DOHH2 (cell line): ENCODE data around the gene ITGBL1.

ENCODE experiments used
- H3F3A ChIP-seq: fragments of 200-600 bp; sonication (generic), shearing (Covaris generic); 2 replicates; pipeline ENCODE4 v1.6.0; 2016; ENCODE audit warnings: antibody characterized with exemption, mild to moderate bottlenecking; ENCODE audit not compliant: control insufficient read depth, insufficient read depth
- H3K27ac ChIP-seq: fragments of 200-600 bp; sonication (generic); 2 replicates; pipeline ENCODE4 v1.5.1; 2014; ENCODE audit warnings: low read depth, mild to moderate bottlenecking, low read length, moderate library complexity
- H3K27me3 ChIP-seq: fragments of 200-600 bp; sonication (generic); 2 replicates; pipeline ENCODE4 v1.6.1; 2014; ENCODE audit warnings: mild to moderate bottlenecking, low read length, mixed read lengths; ENCODE audit not compliant: control insufficient read depth
- H3K36me3 ChIP-seq: fragments of 200-600 bp; sonication (generic); 2 replicates; pipeline ENCODE4 v1.6.1; 2014; ENCODE audit warnings: mild to moderate bottlenecking, low read length, moderate library complexity, mixed read lengths; ENCODE audit not compliant: control insufficient read depth
- H3K4me1 ChIP-seq: fragments of 200-600 bp; sonication (generic); 2 replicates; pipeline ENCODE4 v1.6.1; 2014; ENCODE audit warnings: mild to moderate bottlenecking, low read length, mixed read lengths; ENCODE audit not compliant: control insufficient read depth
- H3K4me2 ChIP-seq: fragments of 200-600 bp; sonication (generic); 2 replicates; pipeline ENCODE4 v1.6.0; 2014; ENCODE audit warnings: mild to moderate bottlenecking, low read length, moderate library complexity
- H3K4me3 ChIP-seq: fragments of 200-600 bp; sonication (generic); 2 replicates; pipeline ENCODE4 v1.5.1; 2014; ENCODE audit warnings: mild to moderate bottlenecking, low read length, mixed read lengths
- H3K79me2 ChIP-seq: fragments of 200-600 bp; sonication (generic); 2 replicates; pipeline ENCODE4 v1.6.1; 2014; ENCODE audit warnings: mild to moderate bottlenecking, low read length, mixed read lengths; ENCODE audit not compliant: control insufficient read depth
- H3K9me2 ChIP-seq: fragments of 200-600 bp; sonication (generic); replicated peaks from 2 replicates; pipeline ENCODE4 v1.6.1; 2014; ENCODE audit warnings: mild to moderate bottlenecking, low read length, mixed read lengths; ENCODE audit not compliant: control insufficient read depth
- H3K9me3 ChIP-seq: fragments of 200-600 bp; sonication (generic); 2 replicates; pipeline ENCODE4 v1.6.1; 2014; ENCODE audit warnings: antibody characterized with exemption, low read length, mixed read lengths; ENCODE audit not compliant: control insufficient read depth, insufficient read depth
- H4K20me1 ChIP-seq: fragments of 200-600 bp; sonication (generic); 2 replicates; pipeline ENCODE4 v1.6.0; 2014; ENCODE audit warnings: low read depth, mild to moderate bottlenecking, antibody characterized with exemption, low read length, moderate library complexity; ENCODE audit not compliant: control insufficient read depth, insufficient read depth
- EZH2phosphoT487 ChIP-seq: fragments of 200-600 bp; sonication (generic); IDR thresholded peaks from 2 replicates; pipeline ENCODE4 v1.6.1; 2017; ENCODE audit warnings: borderline replicate concordance, mild to moderate bottlenecking, antibody characterized with exemption, low read length, moderate library complexity, mixed read lengths
- TF ChIP-seq, protein P1 (sequence below): fragments of 200-600 bp; sonication (generic); IDR thresholded peaks from one replicate; pipeline ENCODE4 v1.5.1; 2014; ENCODE audit warnings: antibody characterized with exemption, mild to moderate bottlenecking, low read depth, low read length; ENCODE audit not compliant: poor library complexity, severe bottlenecking

Gene ITGBL1

GRCh38 chr13:101706651-101707050, 254.2 kb downstream of the ITGBL1 start:
- no peaks in the 10 kb centered on the region for H3K79me2 ChIP-seq
- H3K36me3 ChIP-seq, result no peaks in the 10 kb centered on the region
- H3K27ac ChIP-seq, result no peak overlapping the region
- H3K27me3 ChIP-seq, result no peaks in the 10 kb centered on the region
- no peak overlapping the region for H3K4me2 ChIP-seq
- H3K4me3 ChIP-seq, result no peak overlapping the region
- no peaks in the 10 kb centered on the region for H3K9me2 ChIP-seq
- H3F3A ChIP-seq, result no peaks in the 10 kb centered on the region
- no peaks in the 10 kb centered on the region for H3K4me1 ChIP-seq
- H3K9me3 ChIP-seq, result no peaks in the 10 kb centered on the region
- H4K20me1 ChIP-seq, result no peaks in the 10 kb centered on the region
- TF ChIP-seq, protein P1, sequence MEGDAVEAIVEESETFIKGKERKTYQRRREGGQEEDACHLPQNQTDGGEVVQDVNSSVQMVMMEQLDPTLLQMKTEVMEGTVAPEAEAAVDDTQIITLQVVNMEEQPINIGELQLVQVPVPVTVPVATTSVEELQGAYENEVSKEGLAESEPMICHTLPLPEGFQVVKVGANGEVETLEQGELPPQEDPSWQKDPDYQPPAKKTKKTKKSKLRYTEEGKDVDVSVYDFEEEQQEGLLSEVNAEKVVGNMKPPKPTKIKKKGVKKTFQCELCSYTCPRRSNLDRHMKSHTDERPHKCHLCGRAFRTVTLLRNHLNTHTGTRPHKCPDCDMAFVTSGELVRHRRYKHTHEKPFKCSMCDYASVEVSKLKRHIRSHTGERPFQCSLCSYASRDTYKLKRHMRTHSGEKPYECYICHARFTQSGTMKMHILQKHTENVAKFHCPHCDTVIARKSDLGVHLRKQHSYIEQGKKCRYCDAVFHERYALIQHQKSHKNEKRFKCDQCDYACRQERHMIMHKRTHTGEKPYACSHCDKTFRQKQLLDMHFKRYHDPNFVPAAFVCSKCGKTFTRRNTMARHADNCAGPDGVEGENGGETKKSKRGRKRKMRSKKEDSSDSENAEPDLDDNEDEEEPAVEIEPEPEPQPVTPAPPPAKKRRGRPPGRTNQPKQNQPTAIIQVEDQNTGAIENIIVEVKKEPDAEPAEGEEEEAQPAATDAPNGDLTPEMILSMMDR, result no peak
- TF ChIP-seq EZH2phosphoT487, result no peak

DNA sequence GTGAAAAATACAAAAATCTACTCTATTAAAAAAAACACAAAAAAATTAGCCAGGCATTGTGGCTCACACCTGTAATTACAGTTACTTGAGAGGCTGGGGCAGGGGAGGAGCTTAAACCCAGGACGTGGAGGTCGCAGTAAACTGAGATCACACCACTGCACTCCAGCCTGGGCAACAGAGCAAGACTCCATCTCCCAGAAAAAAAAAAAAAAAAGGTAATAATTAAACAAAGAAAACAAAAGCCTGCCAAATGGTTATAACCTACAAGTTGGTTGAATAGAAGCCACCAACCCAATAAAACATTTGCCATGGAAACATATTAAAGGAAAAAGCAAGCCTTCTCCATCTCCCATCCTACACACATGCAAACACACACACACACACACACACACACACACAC, 255.2 kb downstream of the ITGBL1 start:
- Histone ChIP-seq H3K9me2 (no peaks in the 10 kb centered on the region), H4K20me1 (no peaks in the 10 kb centered on the region), H3K27me3 (no peaks in the 10 kb centered on the region), H3K4me3 (no peak overlapping the region), H3K27ac (no peak overlapping the region), H3K4me1 (no peaks in the 10 kb centered on the region), H3K4me2 (no peak overlapping the region), H3K36me3 (no peaks in the 10 kb centered on the region), H3K9me3 (no peaks in the 10 kb centered on the region), H3F3A (no peaks in the 10 kb centered on the region), H3K79me2 (no peaks in the 10 kb centered on the region)
- TF ChIP-seq, protein P1, result no peak
- TF ChIP-seq EZH2phosphoT487, result no peak

- H3K4me1 ChIP-seq, result no peaks in the 10 kb centered on the region
- no peak overlapping the region for H3K4me3 ChIP-seq
- H3K79me2 ChIP-seq, result no peaks in the 10 kb centered on the region
- TF ChIP-seq EZH2phosphoT487, result no peak
- H3K36me3 ChIP-seq, result no peaks in the 10 kb centered on the region
- no peak overlapping the region for H3K4me2 ChIP-seq
- no peaks in the 10 kb centered on the region for H3K9me2 ChIP-seq
- H4K20me1 ChIP-seq, result no peaks in the 10 kb centered on the region
- H3K27me3 ChIP-seq, result no peaks in the 10 kb centered on the region
- no peak overlapping the region for H3K27ac ChIP-seq
- no peaks in the 10 kb centered on the region for H3K9me3 ChIP-seq
- no peaks in the 10 kb centered on the region for H3F3A ChIP-seq
Observed at GRCh38 chr13:101708115-101708514, 255.6 kb downstream of the ITGBL1 start.

GRCh38 chr13:101709952-101710351, 257.5 kb downstream of the ITGBL1 start:
- TF ChIP-seq EZH2phosphoT487, result no peak
- TF ChIP-seq, protein P1, result no peak
- Histone ChIP-seq H3K4me1 (no peaks in the 10 kb centered on the region), H3K4me2 (no peak overlapping the region), H3K36me3 (no peaks in the 10 kb centered on the region), H3K4me3 (no peak overlapping the region), H3F3A (no peaks in the 10 kb centered on the region), H3K27me3 (no peaks in the 10 kb centered on the region), H3K9me2 (no peaks in the 10 kb centered on the region), H3K79me2 (no peaks in the 10 kb centered on the region), H3K27ac (no peak overlapping the region), H4K20me1 (no peaks in the 10 kb centered on the region), H3K9me3 (no peaks in the 10 kb centered on the region)
